ENCODE results near the gene FAM3A. TPM values are rescaled to one million over a fixed set of nuclear protein-coding genes. Genes with fewer than 3 reads are reported as not detected.

Gene FAM3A
- total RNA-seq, 4 donors from 2014 or later: 30.5 to 50.8 (median 40.9) TPM

DNA sequence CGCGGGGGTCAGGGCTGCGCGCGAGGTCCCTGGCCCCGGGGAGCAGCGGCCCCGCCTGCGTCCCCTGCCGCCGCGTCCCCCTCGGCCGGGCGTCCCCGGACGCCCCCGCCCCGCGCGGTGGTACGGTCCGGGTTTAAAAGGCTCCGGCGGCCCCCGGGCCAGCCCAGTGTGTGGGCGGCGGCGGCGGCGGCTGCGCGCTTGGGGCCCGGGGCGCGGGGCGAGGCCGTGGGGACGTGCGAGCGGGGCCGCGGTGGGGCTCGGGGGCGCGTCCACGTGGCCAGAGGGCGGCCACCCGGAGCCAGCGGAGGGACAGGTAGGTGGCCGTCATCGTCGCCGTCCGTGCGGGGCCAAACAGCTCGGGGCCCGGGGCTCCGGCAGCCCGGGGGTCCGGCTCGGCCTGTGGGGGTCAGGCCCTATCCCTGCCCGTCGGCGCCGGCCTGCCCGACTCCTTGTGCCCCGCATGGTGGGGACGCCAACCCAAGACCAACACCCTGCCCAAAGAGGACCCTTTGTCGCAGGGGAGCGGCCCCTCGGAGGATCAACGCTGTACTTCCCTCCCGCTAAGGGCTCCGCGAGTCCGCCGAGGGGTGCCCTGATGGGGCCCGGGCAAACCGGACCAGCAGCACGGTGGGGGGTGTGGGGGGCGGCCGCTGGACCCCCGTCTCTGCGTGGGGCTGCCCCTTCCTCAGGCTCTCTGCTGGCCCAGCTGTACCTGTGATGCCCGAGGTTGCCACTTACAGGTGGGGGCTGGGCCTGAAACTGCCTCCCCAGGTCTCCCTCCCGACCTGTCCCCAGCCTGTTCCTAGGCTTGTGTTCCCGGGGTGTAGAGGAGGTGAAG is 57.7 kb downstream of the FAM3A start, which contains the start of gene PLXNA3:
TSS of gene PLXNA3 (plus strand) at position 166 of the 838 bp plus-strand sequence. CDS start 1,903 bp downstream, outside the sequence.
- H3K4me3 ChIP-seq: peak within 1 kb of the TSS; percentile 48 to 74 (median 56)
- 32% methylated on average over 4 of the region's 88 CpGs; no CpG with 5 or more reads in 1 of the 2 donors for WGBS, 2 donors
- TF ChIP-seq CTCF (IDR thresholded peaks at IDR 0.05) (no peak), POLR2A (IDR thresholded peaks at IDR 0.05) (peak in 2 of 4 donors; percentile 51 to 62)

DNA sequence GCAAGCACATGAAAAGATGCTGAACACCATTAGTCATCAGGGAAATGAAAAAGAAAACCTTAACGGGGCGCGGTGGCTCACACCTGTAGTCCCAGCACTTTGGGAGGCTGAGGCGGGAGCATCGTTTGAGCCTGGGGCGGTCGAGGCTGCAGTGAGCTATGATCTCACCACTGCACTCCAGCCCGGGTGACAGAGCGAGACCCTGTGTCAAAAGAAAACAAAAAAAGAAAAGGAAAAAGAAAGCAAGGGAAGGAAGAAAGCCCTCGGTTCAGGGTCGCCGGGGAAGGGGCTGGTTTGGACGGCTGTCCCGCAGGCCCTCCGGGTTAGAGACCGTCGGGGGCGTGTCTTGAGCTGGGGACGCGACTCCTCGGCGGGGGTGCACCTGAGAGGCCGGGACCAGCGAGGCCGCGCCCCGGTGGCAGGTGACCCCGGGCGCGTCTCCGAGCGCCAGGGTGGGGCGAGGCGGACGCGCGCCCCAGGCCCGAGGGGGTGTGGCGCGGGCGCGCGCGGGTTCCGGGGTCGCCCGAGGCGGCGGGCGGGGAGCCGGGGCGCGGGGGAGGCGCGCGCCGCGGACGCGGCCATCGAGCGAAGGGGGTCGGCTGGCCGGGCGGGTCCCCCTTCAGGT is 58.4 kb downstream of the FAM3A start:
- Histone ChIP-seq H3K36me3 (no peaks in the 10 kb centered on the region), H3K4me3 (peak overlapping the region; percentile 48 to 74 (median 56)), H3K27me3 (no peaks in the 10 kb centered on the region), H3K4me1 (peaks cover 5 to 31% (median 7%) of the 10 kb centered on the region in 3 donors), H3K9me3 (no peaks in the 10 kb centered on the region), H3K27ac (peak overlapping the region; percentile 38 to 85 (median 80))
- TF ChIP-seq POLR2A (IDR thresholded peaks at IDR 0.05): no peak
- no peak for DNase-seq
- intact Hi-C loops (cut with DNase I): no loop called here
- WGBS, 2 donors: 0 to 47% methylated on average over 1 to 15 of the region's 65 CpGs

More for the DNA sequence above, 57.7 kb downstream of the FAM3A start, which contains the start of gene PLXNA3:
- Histone ChIP-seq H3K9me3 (no peaks in the 10 kb centered on the region), H3K27ac (peak within 1 kb of the TSS; percentile 58 to 85 (median 80)), H3K36me3 (peaks cover 0 to 6% (median 0%) of the 10 kb centered on the region in 3 donors), H3K27me3 (no peaks in the 10 kb centered on the region), H3K4me1 (peaks cover 5 to 31% (median 7%) of the 10 kb centered on the region in 3 donors)
- no peak for DNase-seq
- intact Hi-C loops (cut with DNase I): no loop called here

Small RNA genes within 50 kb of the gene (small RNA-seq; reads per million reads assigned to genes)
- gene RN7SL697P: 0 reads per million in 4 donors

Other genes with a start within 250 kb of the FAM3A start
- not detected for gene TEX28, start 221.1 kb downstream of the FAM3A start, total RNA-seq
- gene TKTL1, start 220.4 kb downstream of the FAM3A start, total RNA-seq: not detected
- gene FLNA, start 141.6 kb downstream of the FAM3A start, total RNA-seq: 1,000 to 10,000 TPM in 1 of 4 donors, 100 to 1,000 TPM in 3; 290 to 1,242 (median 582) TPM
- 10 to 100 TPM; 12.7 to 50.1 (median 40.2) TPM for gene EMD, start 136.9 kb downstream of the FAM3A start, total RNA-seq
- gene RPL10, start 117.9 kb downstream of the FAM3A start, total RNA-seq: 1,000 to 10,000 TPM; 2,607 to 8,937 (median 4,770) TPM
- gene DNASE1L1, start 107.0 kb downstream of the FAM3A start, total RNA-seq: 10 to 100 TPM; 21.7 to 41.4 (median 32.1) TPM
- gene TAFAZZIN, start 104.7 kb downstream of the FAM3A start, total RNA-seq: 10 to 100 TPM; 16.3 to 37.4 (median 31.4) TPM
- gene ATP6AP1, start 87.6 kb downstream of the FAM3A start, total RNA-seq: 10 to 100 TPM; 28.5 to 83.8 (median 37.2) TPM
- 10 to 100 TPM; 35.2 to 82.6 (median 35.6) TPM for gene GDI1, start 79.1 kb downstream of the FAM3A start, total RNA-seq
- 10 to 100 TPM; 15.9 to 27.3 (median 19.6) TPM for gene FAM50A, start 72.1 kb downstream of the FAM3A start, total RNA-seq
- gene PLXNA3, start 58.0 kb downstream of the FAM3A start, total RNA-seq: 1 to 10 TPM; 4.4 to 5.9 (median 5.4) TPM
- gene LAGE3, start 37.0 kb downstream of the FAM3A start, total RNA-seq: 10 to 100 TPM; 18.2 to 44.3 (median 21.9) TPM
- 10 to 100 TPM; 32.9 to 41.1 (median 38.2) TPM for gene UBL4A, start 29.6 kb downstream of the FAM3A start, total RNA-seq
- 10 to 100 TPM; 26.1 to 38.5 (median 29.5) TPM for gene SLC10A3, start 25.6 kb downstream of the FAM3A start, total RNA-seq
- 100 to 1,000 TPM in 1 of 4 donors, 10 to 100 TPM in 3; 46.5 to 180 (median 79.9) TPM for gene G6PD, start 30.6 kb upstream of the FAM3A start, total RNA-seq
- 10 to 100 TPM in 3 of 4 donors, 1 to 10 TPM in 1; 9.9 to 14.7 (median 12.6) TPM for gene IKBKG, start 31.4 kb upstream of the FAM3A start, total RNA-seq
- not detected for gene CTAG1A, start 68.9 kb upstream of the FAM3A start, total RNA-seq
- not detected for gene CTAG1B, start 103.0 kb upstream of the FAM3A start, total RNA-seq
- not detected for gene CTAG2, start 137.3 kb upstream of the FAM3A start, total RNA-seq
- 1 to 10 TPM in 3 of 4 donors, under 1 TPM in 1; 0.61 to 4.4 (median 1.8) TPM for gene GAB3, start 234.8 kb upstream of the FAM3A start, total RNA-seq
- 10 to 100 TPM; 41.5 to 86.2 (median 49.5) TPM for gene DKC1, start 246.6 kb upstream of the FAM3A start, total RNA-seq

Measured in esophagus squamous epithelium (tissue), 5 donors.